Ishikawa (cell line): ENCODE measurements around the gene EMP2.

Experiments
- CEBPB ChIP-seq: IDR thresholded peaks from 2 replicates; pipeline ENCODE4 v1.6.1; 2012
- CREB1 ChIP-seq: IDR thresholded peaks from 2 replicates; pipeline ENCODE4 v1.6.1; 2012; ENCODE audit warnings: low read depth
- EGR1 ChIP-seq: IDR thresholded peaks from 2 replicates; pipeline ENCODE4 v1.6.1; 2012
- EP300 ChIP-seq: IDR thresholded peaks from 2 replicates; pipeline ENCODE4 v1.6.1; 2012; ENCODE audit warnings: borderline replicate concordance
- FOXM1 ChIP-seq: IDR thresholded peaks from 2 replicates; pipeline ENCODE4 v1.6.1; 2012; ENCODE audit warnings: low read depth, borderline replicate concordance
- MAX ChIP-seq: IDR thresholded peaks from 2 replicates; pipeline ENCODE4 v1.6.1; 2012
- NFIC ChIP-seq: IDR thresholded peaks from 2 replicates; pipeline ENCODE4 v1.6.1; 2012
- RAD21 ChIP-seq: IDR thresholded peaks from 2 replicates; pipeline ENCODE4 v1.6.1; 2012; ENCODE audit warnings: low read depth
- REST ChIP-seq: IDR thresholded peaks from 2 replicates; pipeline ENCODE4 v1.6.1; 2012; ENCODE audit warnings: low read depth, mild to moderate bottlenecking
- TAF1 ChIP-seq: IDR thresholded peaks from 2 replicates; pipeline ENCODE4 v1.6.1; 2012; ENCODE audit warnings: low read depth, mild to moderate bottlenecking
- TEAD4 ChIP-seq: IDR thresholded peaks from 2 replicates; pipeline ENCODE4 v1.6.1; 2012
- YY1 ChIP-seq: IDR thresholded peaks from 2 replicates; pipeline ENCODE4 v1.6.1; 2012; ENCODE audit warnings: low read depth
- ZBTB7A ChIP-seq: IDR thresholded peaks from 2 replicates; pipeline ENCODE4 v1.6.1; 2012; ENCODE audit warnings: low read depth

DNA sequence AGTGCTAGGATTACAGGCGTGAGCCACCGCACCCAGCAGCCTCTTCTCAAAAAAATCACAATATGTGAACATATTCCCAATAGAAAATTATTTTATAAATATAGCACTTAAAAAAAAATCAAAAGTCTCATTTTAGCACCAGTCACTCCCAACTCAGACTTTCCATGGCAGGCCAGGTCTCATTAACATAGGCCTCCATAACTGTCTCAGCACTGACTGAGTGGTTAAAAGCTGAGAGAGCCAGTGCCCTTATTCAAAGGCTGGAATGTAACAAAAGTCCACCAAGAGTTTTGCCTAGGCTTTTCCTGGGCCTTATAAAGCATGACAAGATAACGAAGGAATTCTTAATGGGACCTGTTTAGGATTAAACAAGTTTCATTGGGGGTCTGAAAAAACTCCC, 79.8 kb downstream of the EMP2 start:
- TF ChIP-seq NFIC (no peak), CEBPB (no peak), EGR1 (no peak), MAX (no peak), EP300 (no peak), FOXM1 (no peak), CREB1 (no peak), ZBTB7A (no peak), REST (no peak), TEAD4 (no peak), YY1 (no peak), RAD21 (no peak), TAF1 (no peak)
